RWPE1 (cell line): Measurements from ENCODE around the gene RNF44.
A peak's percentile ranks its signal among the peaks of the same experiment; 100 is the strongest.

Source experiments
- CTCF ChIA-PET: fragments of 350-600 bp; sonication (Branson Sonifier 250); formaldehyde crosslinking; extraction: SDS; loops from one replicate; lab custom pipeline; 2021; lab: Yijun Ruan, JAX
- POLR2A ChIA-PET: fragments of 400-600 bp; formaldehyde crosslinking; extraction: SDS; loops from one replicate; lab custom pipeline; 2020; ENCODE audit warnings: antibody characterized with exemption; ENCODE audit not compliant: low non-redundant PET; lab: Yijun Ruan, JAX
- DNase-seq: peaks from one replicate; pipeline ENCODE4 v3.0.0; 2012; ENCODE audit warnings: low spot score
- H3K27ac ChIP-seq: fragments of 450-650 bp; 2 replicates; pipeline ENCODE4 v1.5.1; 2017
- TF ChIP-seq, protein P1 (sequence below): fragments of 450-650 bp; conservative IDR thresholded peaks from 2 replicates; pipeline ENCODE4 v1.5.1; 2017; ENCODE audit warnings: low read depth, mild to moderate bottlenecking

RNF44 gene

GRCh38 chr5:176548967-176549444 is 11.8 kb upstream of the RNF44 start, which contains the start of gene CDHR2:
Gene CDHR2 (plus strand): TSS chr5:176549342. CDS start chr5:176565353, 16,011 bp downstream.
- CTCF ChIA-PET = interaction anchor here (0.5 kb wide), 1 partner anchor 94 kb away, joined by 3 read pairs; no protein-coding TSS in a partner anchor
- no peak for DNase-seq
- peak within 1 kb of the TSS; percentile 8; the same call in 1 of the 2 replicates for H3K27ac ChIP-seq
- POLR2A ChIA-PET = interaction anchor here (0.6 to 0.7 kb wide), 2 partner anchors 14 to 140 kb away, joined by 3 to 4 read pairs; no protein-coding TSS in a partner anchor
- TF ChIP-seq, protein P1, sequence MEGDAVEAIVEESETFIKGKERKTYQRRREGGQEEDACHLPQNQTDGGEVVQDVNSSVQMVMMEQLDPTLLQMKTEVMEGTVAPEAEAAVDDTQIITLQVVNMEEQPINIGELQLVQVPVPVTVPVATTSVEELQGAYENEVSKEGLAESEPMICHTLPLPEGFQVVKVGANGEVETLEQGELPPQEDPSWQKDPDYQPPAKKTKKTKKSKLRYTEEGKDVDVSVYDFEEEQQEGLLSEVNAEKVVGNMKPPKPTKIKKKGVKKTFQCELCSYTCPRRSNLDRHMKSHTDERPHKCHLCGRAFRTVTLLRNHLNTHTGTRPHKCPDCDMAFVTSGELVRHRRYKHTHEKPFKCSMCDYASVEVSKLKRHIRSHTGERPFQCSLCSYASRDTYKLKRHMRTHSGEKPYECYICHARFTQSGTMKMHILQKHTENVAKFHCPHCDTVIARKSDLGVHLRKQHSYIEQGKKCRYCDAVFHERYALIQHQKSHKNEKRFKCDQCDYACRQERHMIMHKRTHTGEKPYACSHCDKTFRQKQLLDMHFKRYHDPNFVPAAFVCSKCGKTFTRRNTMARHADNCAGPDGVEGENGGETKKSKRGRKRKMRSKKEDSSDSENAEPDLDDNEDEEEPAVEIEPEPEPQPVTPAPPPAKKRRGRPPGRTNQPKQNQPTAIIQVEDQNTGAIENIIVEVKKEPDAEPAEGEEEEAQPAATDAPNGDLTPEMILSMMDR = no peak

DNA sequence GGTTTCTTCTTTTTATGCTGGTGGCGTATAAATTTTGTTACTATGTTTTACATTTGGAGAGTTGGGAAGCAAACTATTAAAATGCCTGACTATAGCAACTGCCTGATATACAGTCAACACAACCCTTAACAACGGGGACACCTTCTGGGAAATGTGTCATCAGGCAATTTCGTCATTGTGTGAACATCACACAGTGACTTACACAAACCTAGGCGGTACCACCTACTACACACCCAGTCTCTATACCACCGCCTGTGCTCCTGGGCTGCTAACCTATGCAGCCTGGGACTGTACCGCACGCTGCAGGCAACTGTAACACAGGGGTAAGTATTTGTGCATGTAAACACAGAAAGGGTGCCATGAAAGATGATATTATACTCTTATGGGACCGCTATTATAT is 10.6 kb upstream of the RNF44 start:
- no peak for DNase-seq
- TF ChIP-seq, protein P1 = no peak
- ChIA-PET POLR2A (no interaction called here), CTCF (no interaction called here)
- H3K27ac ChIP-seq = no peak overlapping the region

DNA sequence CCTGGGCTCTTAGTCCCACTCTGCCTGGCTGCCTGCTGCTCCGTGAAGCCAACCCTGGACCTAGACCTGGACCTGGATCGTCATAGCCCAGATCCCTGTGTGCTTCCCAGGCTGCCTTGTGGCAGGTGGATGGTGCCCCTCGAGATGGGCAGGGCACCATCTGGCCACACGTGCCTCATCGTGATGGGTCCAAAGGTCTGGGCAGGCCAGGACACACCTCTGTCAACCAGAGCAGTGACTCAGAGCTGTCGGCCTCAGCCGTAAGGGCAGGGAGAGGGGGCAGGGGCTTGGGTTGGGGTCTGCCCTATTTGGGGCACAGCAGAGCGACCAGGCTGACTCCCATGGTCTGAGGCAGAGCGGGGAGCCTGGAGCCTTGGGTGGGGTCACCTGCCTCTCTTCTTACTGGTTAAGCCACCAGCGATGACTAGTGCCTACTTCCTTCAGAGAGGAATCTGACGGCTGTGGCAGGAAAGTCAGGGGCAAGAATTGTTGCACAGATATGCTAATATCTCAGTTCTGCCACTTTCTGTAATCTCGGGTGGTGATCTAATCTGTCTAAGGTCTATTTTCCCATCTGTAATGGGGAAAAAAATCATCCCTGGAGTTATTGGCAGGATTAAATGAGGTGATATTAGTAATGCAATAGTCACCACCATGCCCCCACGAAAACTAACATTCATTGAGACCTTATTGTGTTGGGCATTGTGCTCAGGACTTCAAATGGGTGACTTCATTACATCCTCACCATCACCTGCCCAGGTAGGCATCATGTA is 8.7 kb upstream of the RNF44 start:
- TF ChIP-seq, protein P1 = no peak
- ChIA-PET CTCF (interaction anchor here (0.6 kb wide), 1 partner anchor 28 kb away, joined by 3 read pairs; no protein-coding TSS in a partner anchor), POLR2A (interaction anchor here (0.6 to 0.7 kb wide), 2 partner anchors 9 to 74 kb away, joined by 3 to 4 read pairs; partner anchors contain the start of gene RNF44)
- DNase-seq = peak; percentile 43
- peak overlapping the region; percentile 94 for H3K27ac ChIP-seq

DNA sequence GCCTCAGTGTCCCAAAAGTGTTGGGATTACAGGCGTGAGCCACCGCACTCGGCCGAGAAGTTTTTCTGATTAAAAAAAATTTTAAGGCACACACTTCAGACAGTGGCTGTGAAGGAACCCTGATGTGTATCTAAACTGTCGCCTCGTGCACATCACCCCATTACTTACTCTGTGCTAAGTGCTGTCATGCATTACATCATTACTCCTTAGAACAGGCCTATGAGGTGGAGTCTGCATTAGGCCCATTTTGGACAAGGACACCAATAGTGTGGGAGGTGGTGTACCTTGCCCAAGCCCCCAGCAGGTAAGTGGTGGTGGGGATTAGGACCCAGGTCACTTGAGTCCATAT is 8.2 kb upstream of the RNF44 start:
- POLR2A ChIA-PET = no interaction called here
- peak overlapping the region; percentile 94 for H3K27ac ChIP-seq
- TF ChIP-seq, protein P1 = no peak
- DNase-seq = no peak
- CTCF ChIA-PET = no interaction called here

DNA sequence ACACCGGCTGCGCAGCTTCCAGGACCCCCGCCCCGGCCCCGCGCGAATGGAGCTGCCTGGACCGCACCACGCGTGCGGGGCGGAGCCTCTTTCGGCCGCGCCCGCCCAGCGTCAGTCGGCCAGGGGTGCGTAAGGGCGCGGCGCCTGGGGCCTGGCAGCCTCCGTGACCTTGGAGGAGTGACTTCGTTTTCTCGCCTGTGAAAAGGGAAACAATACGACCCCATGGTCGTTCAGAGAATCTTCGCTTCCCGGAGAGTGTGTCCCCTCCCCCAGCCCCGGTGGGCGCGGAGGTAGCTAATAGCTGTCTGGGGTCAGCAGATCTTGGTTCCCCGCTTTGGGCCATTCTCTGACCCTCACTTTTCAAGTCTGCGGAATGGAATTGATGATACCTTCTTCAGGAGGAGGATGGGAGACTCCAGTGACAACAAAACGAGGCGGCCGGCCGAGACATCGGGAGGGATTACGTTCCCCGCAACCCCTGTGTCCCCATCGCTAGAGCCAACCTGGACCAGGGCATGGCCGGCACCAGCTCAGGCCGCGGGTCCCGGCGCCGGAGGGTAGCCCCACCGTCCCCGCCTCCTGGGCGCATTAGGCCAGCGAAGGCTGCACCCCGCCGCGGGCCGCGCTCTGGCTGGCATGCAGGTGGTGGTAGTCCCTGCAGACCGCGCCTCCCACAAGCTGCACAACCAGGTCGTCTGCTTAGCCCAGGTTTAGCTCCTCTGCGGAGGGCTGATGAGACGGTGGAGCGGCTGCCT is 6.4 kb upstream of the RNF44 start:
- H3K27ac ChIP-seq = peak overlapping the region; percentile 94
- ChIA-PET CTCF (interaction anchor here (0.5 to 3.8 kb wide), 7 partner anchors 9 to 136 kb away, joined by 3 to 18 read pairs (median 8); partner anchors contain the start of gene CLTB), POLR2A (interaction anchor here (0.6 to 1.0 kb wide), 5 partner anchors 11 to 126 kb away, joined by 3 to 5 read pairs (median 4); partner anchors contain the start of gene FAF2)
- TF ChIP-seq, protein P1 = no peak
- DNase-seq = peak; percentile 64
